Endothelial cell of hepatic sinusoid (primary cell): ENCODE measurements around the gene JARID2.

ENCODE experiments used
- in situ Hi-C: cut with HindIII; loops from 2 replicates; pipeline ENCODE4 v1.10.0; 2017; ENCODE audit warnings: low sequenced_read_pairs

The JARID2 gene

DNA sequence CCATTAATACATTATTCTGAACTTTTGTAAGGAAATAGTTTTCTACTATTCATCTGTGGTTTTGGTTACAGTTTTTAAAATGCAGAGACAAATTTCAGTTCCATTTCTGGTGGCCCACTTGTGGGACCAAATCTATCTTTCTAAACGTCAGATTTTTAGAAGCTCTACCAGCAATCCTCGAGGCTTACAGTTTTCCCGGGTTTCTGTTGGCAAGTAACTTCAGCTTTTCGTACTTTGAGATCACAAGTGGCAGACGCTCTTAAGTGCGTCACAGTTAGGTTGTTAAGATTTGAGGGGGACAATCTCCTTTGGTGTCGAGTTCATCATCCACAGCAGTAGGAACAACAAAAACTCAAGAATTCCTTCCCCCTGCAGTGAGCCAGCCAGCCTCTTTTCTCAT is 60.0 kb downstream of the JARID2 start:
- in situ Hi-C loops, result no loop called here

DNA sequence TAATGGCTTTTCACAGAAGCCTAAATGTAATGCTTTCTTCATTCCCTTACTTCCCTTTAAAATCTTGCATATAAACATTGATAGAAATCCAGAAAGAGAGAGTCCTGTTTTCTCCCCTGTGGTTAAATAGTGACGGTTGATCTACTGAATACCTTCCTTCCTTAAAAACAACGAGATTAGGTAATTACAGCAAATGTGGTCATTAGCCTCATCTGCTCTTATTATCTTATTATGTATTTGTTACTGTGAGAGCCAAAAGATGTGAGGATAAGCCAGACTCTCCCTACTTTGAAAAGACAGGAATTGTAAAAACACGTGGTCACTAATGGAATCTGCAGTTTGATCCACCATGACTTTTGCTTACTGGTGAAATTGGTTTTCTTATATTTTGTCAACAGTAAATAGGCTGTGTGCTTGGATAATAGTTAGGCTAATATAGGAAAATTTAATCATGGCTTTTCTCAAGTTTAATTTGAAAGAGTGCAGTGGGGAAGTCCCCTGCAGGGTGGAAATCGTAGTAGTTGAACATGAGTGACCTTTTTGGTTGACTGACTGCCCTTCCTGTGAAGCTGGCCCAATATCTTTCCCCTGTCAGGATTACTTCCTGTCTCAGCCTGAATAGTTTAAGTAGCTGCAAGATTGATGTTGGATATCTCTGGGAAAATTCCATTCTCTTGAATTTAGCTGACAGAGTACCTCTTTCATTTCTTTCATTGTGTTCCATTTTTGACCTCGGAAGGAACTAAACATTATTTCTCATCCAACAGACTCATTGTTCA is 62.8 kb downstream of the JARID2 start:
- in situ Hi-C loops, result no loop called here

DNA sequence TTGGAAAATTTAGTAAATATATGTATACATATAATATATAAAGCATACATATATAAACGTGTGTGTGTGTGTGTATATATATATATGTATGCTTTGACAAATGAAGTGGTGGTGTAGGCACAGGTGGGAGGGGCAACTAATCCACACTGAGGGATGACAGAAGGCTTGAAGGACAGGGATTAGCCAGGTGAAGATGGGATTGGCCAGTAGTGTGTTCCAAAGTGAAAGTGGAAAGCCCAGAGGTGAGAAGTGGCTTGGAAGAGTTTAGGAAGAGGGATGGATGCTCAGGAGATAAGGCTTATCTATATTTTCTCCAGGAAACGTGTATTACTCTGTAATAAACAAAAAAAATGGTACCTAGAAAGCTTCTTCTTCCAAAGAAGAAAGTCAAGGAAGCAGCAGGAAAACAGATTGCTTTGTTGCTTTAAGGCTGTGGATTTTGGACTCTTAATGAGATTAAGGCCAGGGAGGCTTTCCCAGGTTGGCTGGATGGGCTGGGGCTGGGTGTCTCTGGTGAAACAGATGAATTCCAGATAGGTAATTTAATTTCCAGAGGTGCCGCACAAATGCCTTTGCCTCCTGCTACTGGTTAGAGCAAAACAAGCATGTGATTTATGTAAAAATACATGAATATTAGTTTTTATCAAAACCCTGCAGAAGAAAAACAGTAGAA is 63.9 kb downstream of the JARID2 start:
- in situ Hi-C loops, result no loop called here

DNA sequence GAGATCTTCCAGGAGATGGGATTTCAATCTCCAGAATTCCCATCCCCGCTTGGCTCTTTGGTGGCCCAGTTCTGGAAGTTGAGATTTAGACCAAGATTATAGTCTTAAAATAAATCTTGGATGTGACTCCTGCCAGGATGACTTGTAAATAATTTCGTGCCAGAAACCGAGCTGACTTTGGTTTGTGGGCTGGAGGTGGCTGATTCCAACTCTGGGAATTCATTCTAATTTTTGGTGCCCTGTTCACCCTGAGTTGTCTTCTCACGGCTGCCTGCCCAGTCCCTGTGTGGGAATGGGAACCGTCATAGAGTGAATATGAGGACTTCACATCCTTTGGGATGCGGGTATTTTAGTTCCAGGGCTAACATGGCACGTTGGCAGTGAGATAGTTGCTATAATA is 64.8 kb downstream of the JARID2 start:
- in situ Hi-C loops, result no loop called here

DNA sequence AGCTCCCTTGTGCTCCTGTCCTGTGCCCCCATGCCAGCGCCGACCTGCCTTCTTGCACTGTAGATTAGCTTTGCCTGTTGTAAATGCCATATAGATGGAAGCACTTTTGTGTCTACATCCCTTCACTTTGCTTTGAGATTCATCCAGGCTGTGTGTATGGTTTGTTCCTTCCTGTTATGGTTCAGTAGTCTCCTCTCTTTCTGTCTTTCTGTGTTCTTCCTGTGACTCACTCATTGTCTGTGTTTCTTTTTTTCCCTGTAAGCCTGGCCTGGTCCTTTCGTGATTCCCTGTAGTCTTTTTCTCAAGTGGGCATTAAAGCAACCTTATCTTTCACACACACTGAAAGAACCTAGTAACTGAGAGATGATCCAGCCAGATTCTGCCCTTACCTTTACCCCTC is 66.6 kb downstream of the JARID2 start:
- in situ Hi-C loops, result no loop called here

DNA sequence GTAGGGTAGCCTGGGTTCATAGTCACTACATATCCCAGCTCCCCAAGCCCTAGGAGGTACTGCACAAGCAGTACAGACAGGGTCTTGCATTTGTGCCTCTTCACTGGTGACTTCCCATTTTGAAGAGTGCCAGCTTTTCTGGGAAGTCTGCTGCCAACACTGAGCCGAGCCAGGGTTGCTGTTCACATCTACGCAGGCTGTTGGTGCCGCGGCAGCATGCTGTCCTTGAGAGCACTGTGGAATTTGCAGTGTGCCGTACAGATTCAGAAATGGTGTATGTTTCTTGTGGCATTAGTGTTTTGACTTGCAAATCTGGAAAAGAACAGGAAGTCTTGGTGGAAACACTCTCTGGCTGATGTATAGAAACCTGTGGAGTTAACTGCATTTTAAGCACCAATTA is 67.5 kb downstream of the JARID2 start:
- in situ Hi-C loops, result no loop called here

DNA sequence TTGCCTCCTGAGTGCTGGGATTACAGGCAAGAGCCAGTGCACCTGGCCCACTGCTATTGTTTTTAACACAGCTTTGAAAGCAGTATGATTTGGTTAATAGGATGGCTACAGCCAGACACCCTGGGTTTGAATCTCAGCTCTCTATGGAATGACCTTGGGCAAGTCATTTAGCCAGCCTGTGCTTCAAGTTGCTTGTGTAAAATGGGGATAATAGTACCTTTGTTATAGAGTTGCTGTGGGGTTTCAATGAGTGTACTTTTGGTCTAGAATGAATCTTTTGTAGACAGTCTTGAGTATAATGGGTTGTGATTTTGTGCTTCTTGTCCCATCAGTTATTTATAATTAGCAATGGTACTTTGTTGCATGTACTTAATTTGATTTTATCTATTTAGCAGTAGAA is 70.9 kb downstream of the JARID2 start:
- in situ Hi-C loops, result no loop called here

DNA sequence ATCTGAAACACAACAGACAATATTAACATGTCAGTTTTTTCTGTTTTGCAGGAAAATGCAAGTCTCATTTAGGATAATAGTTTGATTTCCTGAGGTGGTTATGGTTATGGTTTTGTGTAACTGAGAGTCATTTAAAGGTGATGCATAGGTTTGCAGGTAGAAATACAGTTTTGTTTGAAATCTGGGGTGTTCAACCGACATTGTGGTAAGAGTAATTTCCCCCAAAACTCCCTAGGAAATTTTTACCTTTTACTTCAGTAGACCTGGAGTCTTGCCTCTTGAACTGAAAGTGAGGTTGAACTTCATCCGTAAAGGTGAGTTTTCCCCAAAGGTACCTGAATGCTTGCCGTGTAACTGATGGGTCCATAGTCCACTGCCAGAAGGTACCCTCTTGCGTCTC is 71.4 kb downstream of the JARID2 start:
- in situ Hi-C loops, result no loop called here

DNA sequence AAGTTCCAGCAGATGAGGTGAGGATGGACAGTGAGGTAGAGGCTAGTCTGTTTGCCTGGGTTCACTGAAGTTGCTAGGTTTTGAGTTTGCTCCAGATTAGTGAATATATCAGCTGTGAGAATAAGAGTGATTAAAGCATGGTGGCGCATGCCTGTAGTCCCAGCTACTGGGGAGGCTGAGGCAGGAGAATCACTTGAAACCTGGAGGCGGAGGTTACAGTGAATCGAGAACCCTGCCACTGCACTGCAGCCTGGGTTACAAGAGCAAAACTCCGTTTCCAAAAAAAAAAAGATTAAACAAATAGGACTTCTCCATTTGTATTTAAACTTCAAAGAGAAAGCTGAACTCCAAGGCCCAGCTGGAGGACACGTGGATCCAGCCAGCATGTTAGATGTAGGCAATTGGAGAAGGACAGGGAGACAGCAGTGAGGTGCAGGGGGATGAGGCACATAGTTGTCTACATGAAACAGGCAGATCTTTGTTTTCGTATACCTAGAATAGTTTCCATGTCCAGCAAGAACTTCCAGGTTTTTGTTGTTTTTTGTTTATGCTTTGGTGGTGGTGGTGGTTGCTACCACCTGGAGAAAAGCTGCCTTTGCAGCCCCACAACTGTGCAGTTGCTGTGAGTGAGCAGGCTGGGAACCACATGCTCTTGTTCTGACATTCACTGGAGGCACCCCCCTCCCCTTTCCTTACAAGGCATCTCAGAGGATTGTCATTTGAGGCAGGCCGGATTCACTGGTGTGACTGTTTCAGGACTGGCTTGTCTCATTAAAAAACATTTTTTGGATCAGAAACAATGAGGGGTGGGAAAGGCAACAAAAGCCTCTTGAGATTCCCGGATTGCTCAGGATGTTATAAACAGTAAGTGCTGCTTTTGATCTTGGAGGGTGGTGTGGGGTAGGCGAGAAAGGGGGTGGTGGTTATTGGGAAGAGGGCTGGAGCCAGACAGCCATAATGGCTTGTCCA is 72.3 kb downstream of the JARID2 start:
- in situ Hi-C loops, result no loop called here

DNA sequence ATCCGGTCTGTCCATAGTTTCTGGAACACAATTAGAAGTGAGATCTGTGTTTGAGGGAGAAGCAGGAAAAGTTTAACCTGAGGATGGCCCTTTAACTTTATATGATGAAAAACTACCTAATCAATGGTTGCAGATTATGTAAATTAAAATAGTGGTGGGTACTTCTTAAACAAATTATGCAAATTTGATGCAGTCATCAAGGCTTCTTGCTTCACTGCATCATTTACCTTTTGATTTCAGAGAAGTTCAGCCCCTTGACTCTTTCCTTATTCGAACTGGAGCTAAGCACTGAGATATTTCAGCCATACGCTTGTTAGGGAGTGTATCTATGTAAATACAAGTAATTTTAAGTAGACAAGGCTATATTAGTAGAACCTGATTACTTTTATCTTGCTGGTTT is 73.8 kb downstream of the JARID2 start:
- in situ Hi-C loops, result loop anchor here (5.0 kb wide), 2 partner anchors 38 to 83 kb away; no protein-coding TSS in a partner anchor

DNA sequence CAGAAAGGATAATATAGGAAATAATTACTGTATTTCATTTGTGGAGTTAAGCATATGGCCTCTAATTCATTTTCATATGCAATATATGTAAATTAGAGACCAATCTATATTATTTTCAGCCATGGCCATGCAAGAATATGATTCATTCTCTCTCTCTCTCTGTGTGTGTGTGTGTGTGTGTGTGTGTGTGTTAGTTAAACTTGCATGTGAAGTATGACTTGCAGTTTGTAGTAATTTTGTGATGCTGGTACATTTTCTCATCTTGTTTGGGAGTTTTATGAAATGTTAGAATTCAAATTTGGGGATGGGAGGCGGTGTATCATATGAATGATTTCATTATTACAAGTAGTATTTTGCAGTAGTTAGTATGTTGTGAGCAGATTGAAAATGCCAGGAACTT is 74.8 kb downstream of the JARID2 start:
- in situ Hi-C loops, result loop anchor here (5.0 kb wide), 2 partner anchors 37 to 82 kb away; no protein-coding TSS in a partner anchor

DNA sequence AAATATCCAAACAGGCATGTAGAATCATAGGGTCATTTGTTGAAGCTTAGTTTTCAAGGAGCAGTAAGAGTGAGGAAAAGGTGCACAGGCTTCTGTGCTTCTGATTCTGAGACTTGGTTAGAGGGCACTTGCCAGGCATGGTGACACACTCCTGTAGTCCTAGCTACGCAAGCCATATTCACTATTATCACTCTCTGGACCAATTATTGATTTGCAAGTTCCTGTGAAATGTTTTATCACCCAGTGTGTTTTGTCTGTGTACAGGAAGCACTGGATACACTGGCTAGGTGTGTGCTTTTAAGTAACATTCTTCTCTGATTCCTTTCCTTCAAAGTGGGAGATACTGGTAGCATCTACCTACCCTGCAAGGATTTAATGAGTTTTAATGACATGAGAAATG is 76.3 kb downstream of the JARID2 start:
- in situ Hi-C loops, result loop anchor here (5.0 kb wide), 2 partner anchors 35 to 80 kb away; no protein-coding TSS in a partner anchor

DNA sequence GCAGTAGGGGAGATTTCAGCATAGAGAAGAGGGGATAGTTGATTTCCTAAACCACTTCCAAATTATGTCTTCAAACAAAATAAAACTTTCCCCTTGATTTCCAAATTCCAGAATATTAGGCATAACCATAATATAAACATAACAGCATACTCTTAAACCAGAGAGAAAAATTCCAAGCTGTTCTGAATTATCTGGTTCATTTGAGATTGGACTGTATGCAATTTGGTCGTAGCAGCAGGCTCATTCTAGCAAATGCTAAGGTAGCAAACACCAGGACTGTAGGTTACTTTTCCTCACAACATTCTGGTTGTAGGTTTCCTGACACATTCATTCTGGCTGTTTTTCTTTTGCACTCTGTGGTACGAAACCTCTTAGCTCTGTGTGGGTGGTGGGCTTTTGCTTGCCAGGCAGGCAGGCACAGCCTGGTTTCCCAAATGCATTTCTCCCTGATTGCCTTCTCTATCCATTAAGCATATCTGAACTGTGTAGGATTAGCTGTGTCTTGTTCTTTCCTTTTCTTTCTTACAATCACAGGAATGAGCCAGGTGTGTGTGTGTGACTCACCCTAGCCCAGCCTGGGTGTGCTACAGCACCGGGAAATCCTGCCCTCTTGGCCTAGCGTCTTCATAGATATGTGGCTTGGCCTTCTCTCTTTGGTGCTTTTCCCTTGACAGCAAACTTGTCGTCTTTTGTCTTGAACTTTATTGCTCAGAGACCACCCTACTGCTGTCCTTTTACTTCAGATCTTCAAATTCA is 77.1 kb downstream of the JARID2 start:
- in situ Hi-C loops, result loop anchor here (5.0 kb wide), 2 partner anchors 34 to 79 kb away; no protein-coding TSS in a partner anchor

DNA sequence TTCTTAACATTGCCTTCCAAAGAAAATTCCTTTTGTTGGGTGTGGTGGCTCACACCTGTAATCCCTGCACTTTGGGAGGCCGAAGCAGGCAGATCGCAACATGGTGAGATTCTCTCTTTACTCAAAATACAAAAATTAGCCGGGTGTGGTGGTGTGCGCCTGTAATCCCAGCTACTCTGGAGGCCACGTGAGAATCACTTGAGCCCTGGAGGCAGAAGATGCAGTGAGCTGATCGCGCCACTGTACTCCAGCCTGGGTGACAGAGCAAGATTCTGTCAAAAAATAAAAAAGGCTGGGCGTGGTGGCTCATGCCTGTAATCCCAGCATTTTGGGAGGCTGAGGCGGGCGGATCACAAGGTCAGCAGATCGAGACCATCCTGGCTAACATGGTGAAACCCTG is 77.7 kb downstream of the JARID2 start:
- in situ Hi-C loops, result loop anchor here (5.0 kb wide), 2 partner anchors 34 to 79 kb away; no protein-coding TSS in a partner anchor

DNA sequence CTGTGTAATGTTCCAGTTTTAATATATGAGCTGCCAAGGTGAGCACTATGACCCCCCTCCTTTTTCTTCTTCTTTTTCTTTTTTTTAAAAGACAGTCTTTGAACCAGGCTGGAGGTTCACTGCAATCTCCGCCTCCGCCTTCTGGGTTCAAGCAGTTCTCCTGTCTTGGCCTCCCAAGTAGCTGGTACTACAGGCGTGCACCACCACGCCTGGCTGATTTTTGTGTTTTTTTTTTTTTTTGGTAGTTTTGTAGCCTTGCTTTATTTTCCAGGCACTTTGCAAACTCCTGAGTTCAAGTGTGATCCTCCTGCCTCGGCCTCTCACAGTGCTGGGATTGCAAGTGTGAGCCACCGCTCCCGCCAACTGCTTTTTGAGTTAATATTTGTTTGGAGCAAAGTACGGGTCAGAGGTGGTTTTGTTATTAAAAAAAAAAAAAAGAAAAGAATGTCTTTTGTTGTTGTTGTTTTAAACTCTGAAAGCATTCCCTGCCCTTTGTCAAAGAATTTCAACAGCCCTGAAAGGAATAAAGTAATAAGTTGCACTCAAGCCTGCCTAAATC is 78.6 kb downstream of the JARID2 start:
- in situ Hi-C loops, result loop anchor here (5.0 kb wide), 2 partner anchors 33 to 78 kb away; no protein-coding TSS in a partner anchor

DNA sequence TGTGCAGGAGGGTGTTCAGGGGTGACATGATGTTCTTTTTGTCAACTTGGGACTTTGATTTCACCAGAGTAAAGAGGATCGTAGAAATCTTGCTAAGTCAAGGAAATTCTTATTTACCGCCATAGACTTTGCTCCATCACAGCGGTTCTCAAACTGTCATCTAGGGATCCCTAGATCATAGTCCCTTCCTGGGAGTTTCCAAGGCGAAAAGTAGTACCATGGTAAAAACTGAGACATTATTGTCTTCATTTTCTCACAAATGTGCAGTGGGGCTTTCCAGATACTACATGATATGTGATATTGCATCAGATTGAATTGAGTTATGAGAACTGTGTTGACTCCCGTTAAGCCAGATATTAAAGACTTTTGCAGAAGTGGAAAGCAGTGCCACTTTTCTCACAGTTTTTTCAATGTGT is 79.7 kb downstream of the JARID2 start:
- in situ Hi-C loops, result no loop called here

DNA sequence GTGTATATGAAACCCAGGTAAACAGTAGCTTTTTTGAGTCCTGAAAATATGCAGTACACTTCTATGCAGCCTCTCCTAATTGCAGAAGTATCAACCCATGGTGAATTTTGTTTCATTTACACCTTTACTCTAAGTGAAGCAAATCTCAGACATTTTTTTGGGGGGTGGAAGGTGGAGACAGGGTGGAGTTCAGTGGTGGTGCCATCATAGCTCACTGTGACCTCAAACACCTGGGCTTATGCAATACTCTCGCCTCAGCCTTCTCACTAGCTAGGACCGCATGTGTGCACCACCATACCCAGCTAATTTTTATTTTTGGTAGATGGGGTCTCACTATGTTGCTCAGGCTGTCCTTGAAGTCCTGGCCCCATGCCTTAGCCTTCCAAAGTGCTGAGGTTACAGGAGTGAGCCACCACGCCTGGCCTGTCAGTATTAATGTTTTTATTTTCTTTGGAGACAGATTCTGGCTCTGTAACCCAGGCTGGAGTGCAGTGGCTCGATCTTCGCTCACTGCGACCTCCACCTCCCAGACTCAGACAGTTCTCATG is 80.3 kb downstream of the JARID2 start:
- in situ Hi-C loops, result no loop called here

DNA sequence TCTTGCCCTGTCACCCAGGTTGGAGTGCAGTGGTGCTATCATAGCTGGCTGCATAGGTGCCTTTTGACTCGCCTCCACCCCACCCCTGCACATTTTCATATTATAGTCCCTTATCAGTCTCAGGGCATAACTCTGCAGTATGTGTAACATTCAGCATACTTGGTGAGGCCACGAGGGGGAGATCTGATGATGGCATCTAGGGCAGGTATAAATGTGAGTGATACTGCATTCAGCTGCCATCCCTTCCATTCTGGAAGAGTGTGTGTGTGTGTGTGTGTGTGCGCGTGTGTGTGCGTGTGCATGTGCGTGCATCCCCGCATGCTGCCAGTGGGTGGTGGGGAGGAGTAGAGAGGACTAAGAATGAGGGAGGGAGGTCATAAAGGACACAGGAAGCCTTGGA is 81.4 kb downstream of the JARID2 start:
- in situ Hi-C loops, result no loop called here

DNA sequence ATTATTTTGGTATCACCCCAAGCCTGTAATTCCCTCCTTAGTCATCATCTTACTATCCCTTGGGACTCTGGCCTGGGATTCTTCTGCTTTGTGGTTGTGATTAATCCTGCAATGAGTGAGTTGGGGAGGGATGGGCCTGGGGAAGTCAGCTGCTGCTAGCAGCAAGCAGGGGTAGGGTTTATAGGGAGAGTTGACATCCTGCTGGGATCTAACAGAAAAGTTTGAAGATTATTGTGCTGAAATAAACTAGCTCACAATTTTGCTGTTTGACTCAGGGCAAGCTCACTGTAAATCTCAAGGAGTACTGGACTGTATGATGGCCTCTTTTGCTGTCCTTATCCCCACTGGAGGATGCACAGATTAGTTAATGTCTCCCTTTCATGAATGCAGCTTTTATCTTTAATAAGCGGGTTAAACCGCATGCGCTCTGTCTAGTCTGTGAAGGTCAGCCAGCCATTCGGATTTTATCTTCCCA is 83.4 kb downstream of the JARID2 start:
- in situ Hi-C loops, result no loop called here
